ENCODE results near the gene POLD1. TPM values are rescaled to one million over a fixed set of nuclear protein-coding genes. Genes with fewer than 3 reads are reported as not detected.
"Not testable (repeated sequence)": the region's sequence is repeated elsewhere in the genome, so short reads cannot be mapped to it uniquely, and the experiment has no call there.

Gene POLD1
- total RNA-seq, 4 donors from 2014 or later = 14.0 to 18.8 (median 17.6) TPM

DNA sequence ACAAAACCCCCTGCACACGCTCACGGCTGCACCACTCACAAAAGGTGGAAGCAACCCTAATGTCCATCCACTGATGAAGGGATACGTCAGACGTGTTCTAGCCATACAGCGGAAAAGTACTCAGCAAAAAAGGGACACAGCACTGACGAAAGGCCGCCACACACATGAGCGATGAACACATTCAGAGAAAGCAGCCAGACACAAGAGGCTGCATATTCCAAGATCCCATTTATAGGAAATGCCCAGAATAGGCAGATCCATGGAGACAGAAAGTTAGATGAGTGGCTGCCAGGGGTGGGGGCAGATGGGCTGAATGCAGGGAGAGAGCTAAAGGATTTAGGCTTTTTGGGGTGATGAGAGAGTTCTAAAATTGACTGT, 3.7 kb downstream of the POLD1 start:
- Histone ChIP-seq H3K9me3 (no peaks in the 10 kb centered on the region), H3K36me3 (peaks cover 1 to 33% (median 5%) of the 10 kb centered on the region in 3 donors), H3K27me3 (no peaks in the 10 kb centered on the region), H3K4me1 (peaks cover 12 to 27% (median 13%) of the 10 kb centered on the region in 3 donors), H3K4me3 (no peak overlapping the region), H3K27ac (no peak overlapping the region)
- WGBS, 2 donors = 83 to 89% methylated on average over 7 to 8 of the region's 8 CpGs
- no peak for DNase-seq
- intact Hi-C loops (cut with DNase I) = no loop called here
- TF ChIP-seq, protein P1, sequence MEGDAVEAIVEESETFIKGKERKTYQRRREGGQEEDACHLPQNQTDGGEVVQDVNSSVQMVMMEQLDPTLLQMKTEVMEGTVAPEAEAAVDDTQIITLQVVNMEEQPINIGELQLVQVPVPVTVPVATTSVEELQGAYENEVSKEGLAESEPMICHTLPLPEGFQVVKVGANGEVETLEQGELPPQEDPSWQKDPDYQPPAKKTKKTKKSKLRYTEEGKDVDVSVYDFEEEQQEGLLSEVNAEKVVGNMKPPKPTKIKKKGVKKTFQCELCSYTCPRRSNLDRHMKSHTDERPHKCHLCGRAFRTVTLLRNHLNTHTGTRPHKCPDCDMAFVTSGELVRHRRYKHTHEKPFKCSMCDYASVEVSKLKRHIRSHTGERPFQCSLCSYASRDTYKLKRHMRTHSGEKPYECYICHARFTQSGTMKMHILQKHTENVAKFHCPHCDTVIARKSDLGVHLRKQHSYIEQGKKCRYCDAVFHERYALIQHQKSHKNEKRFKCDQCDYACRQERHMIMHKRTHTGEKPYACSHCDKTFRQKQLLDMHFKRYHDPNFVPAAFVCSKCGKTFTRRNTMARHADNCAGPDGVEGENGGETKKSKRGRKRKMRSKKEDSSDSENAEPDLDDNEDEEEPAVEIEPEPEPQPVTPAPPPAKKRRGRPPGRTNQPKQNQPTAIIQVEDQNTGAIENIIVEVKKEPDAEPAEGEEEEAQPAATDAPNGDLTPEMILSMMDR (IDR thresholded peaks at IDR 0.05) = no peak

DNA sequence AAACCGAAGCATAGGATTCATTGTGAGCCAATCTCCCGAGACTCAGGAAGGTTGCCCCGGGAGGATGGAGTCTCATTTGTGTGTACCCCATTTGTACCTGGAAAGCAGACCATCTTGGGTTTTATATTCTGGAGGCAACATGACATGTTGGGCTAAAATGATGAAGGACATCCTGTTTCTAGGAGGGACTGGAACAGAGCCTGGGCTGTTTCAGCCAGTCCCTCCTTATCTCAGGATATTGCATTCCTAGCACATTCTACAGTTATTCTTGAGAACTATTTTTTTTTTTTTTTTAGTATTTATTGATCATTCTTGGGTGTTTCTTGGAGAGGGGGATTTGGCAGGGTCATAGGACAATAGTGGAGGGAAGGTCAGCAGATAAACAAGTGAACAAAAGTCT, 6.1 kb downstream of the POLD1 start:
- H3K27ac ChIP-seq; H3K27me3 ChIP-seq; intact Hi-C loops (cut with DNase I); H3K9me3 ChIP-seq; H3K4me1 ChIP-seq; DNase-seq; H3K4me3 ChIP-seq: not testable (repeated sequence)
- H3K36me3 ChIP-seq = peaks cover 0 to 49% (median 5%) of the 10 kb centered on the region in 3 donors
- WGBS, 2 donors = 82 to 100% methylated on average over 3 of the region's 3 CpGs

DNA sequence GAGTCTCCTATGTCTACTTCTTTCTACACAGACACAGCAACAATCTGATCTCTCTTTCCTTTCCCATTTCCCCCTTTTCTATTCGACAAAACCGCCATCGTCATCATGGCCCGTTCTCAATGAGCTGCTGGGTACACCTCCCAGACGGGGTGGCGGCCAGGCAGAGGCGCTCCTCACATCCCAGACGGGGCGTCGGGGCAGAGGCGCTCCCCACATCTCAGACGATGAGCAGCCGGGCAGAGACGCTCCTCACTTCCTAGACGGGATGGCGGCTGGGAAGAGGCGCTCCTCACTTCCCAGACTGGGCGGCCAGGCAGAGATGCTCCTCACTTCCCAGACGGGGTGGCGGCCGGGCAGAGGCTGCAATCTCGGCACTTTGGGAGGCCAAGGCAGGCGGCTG, 6.8 kb downstream of the POLD1 start:
- 80 to 94% methylated on average over 1 to 3 of the region's 23 CpGs for WGBS, 2 donors
- H3K4me1 ChIP-seq; DNase-seq; intact Hi-C loops (cut with DNase I); H3K4me3 ChIP-seq; H3K9me3 ChIP-seq; H3K27me3 ChIP-seq; H3K27ac ChIP-seq: not testable (repeated sequence)
- peaks cover 0 to 49% (median 5%) of the 10 kb centered on the region in 3 donors for H3K36me3 ChIP-seq

DNA sequence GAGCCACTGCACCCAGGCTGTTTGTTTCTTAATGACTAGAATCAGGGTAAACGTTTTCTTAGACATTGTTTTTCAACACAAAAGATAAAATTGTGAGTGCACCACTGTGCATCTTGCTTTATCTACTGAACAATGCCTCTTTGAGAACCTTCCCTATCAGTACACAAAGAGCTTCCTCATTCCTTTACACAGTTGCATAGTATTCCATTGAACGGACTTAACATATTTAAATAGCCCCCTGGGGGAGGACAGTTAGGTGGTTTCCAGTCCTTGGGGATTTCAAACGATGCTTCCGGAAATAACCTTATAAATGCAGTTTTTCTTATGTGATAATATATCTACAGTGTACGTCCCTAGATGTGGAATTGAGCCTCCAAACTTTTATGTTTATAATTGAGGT, 8.6 kb downstream of the POLD1 start:
- Histone ChIP-seq H3K4me3 (no peak overlapping the region), H3K4me1 (no peaks in the 10 kb centered on the region), H3K36me3 (peaks cover 0 to 34% (median 0%) of the 10 kb centered on the region in 3 donors), H3K27me3 (no peaks in the 10 kb centered on the region), H3K27ac (no peak overlapping the region), H3K9me3 (no peaks in the 10 kb centered on the region)
- no peak for DNase-seq
- 83 to 93% methylated on average over 5 of the region's 5 CpGs for WGBS, 2 donors
- no peak for TF ChIP-seq POLR2A (IDR thresholded peaks at IDR 0.05)
- TF ChIP-seq, protein P1 (IDR thresholded peaks at IDR 0.05) = no peak
- intact Hi-C loops (cut with DNase I) = no loop called here

DNA sequence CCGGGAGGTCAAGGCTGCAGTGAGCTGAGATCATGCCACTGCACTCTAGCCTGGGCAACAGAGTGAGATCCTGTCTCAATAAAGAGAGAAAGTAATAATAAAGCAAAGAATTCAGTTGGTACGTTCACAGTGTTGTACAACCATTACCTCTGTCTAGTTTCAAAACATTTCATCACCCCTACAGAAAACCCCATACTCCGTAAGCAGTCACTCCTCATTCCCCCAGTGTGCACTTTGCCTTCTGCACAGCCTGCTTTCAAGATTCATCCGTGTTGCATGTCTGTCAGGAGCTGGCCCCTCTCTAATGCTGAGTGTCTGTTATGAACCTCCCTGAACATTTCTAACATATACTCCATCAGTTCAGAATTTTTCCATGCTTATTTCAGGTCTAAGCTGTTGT, 9.4 kb downstream of the POLD1 start:
- Histone ChIP-seq H3K4me1 (no peaks in the 10 kb centered on the region), H3K36me3 (peaks cover 0 to 33% (median 0%) of the 10 kb centered on the region in 3 donors), H3K27ac (no peak overlapping the region), H3K9me3 (no peaks in the 10 kb centered on the region), H3K27me3 (no peaks in the 10 kb centered on the region), H3K4me3 (no peak overlapping the region)
- TF ChIP-seq, protein P1 (IDR thresholded peaks at IDR 0.05) = no peak
- no peak for TF ChIP-seq POLR2A (IDR thresholded peaks at IDR 0.05)
- WGBS, 2 donors = 94% methylated on average over 4 of the region's 4 CpGs
- intact Hi-C loops (cut with DNase I) = no loop called here
- no peak for DNase-seq

DNA sequence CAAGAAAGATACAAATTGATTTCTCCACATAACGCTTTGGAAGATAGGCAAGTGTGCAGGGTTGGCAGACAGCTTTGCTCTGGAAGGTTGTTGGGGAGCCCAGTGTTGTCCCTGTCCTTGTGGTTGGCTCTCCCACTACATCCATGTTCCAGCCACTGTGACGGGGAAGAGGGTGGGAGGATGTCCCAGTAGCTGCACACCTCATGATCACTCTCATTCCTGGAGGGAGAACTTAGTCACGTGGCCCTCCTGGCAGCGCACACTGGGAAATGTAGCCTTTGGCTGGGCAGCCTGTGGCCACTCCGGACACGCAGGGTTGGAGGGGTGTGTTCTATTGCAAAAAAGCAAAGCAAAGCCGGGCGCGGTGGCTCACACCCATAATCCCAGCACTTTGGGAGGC, 9.9 kb downstream of the POLD1 start:
- no peak overlapping the region for H3K27ac ChIP-seq
- no peak for TF ChIP-seq POLR2A (IDR thresholded peaks at IDR 0.05)
- TF ChIP-seq, protein P1 (IDR thresholded peaks at IDR 0.05) = no peak
- no peak overlapping the region for H3K4me3 ChIP-seq
- no peaks in the 10 kb centered on the region for H3K9me3 ChIP-seq
- DNase-seq = no peak
- peaks cover 0 to 38% (median 0%) of the 10 kb centered on the region in 3 donors for H3K36me3 ChIP-seq
- H3K4me1 ChIP-seq = no peaks in the 10 kb centered on the region
- intact Hi-C loops (cut with DNase I) = no loop called here
- WGBS, 2 donors = 84 to 86% methylated on average over 4 to 8 of the region's 9 CpGs
- no peaks in the 10 kb centered on the region for H3K27me3 ChIP-seq

All from esophagus squamous epithelium (tissue), 5 donors.